Measurements from ENCODE around the gene DHH. TPM values are rescaled to one million over a fixed set of nuclear protein-coding genes. Genes with fewer than 3 reads are reported as not detected.
A peak's percentile ranks its signal among the peaks of the same experiment; 100 is the strongest.

Gene DHH
- total and polyA plus RNA-seq, 9 of the 15 experiments (the other 6 are each of a cell fraction or from before 2014, with no cell fraction given): 0.07 to 2.6 (median 0.54) TPM

GRCh38 chr12:49088150-49088931 is 6.3 kb downstream of the DHH start (continued):
- TF ChIP-seq ZNF407 (IDR thresholded peaks at IDR 0.05; ENCODE audit: low read depth) (no peak), HINFP (tag; conservative IDR thresholded peaks at IDR 0.05; ENCODE audit: low read depth) (no peak), FOXK2 (conservative IDR thresholded peaks at IDR 0.05 in 1 of 2, IDR thresholded peaks at IDR 0.05 in 1 of 2; ENCODE audit: low read depth in 2 of 2) (peak in 1 of 2 experiments; percentile 9; a peak in 1 of 4 replicates), BACH1 (tag; IDR thresholded peaks at IDR 0.05) (no peak), GABPA (tag; conservative IDR thresholded peaks at IDR 0.05; ENCODE audit: low read depth) (0 out of 2 replicates have a peak, but pooled peaks have one; percentile 21), SREBF2 (CRISPR knock-in tag; IDR thresholded peaks at IDR 0.05) (no peak), EZH2 (IDR thresholded peaks at IDR 0.05; ENCODE audit: borderline replicate concordance, low read depth, low read length) (no peak), MEF2D (tag; conservative IDR thresholded peaks at IDR 0.05; ENCODE audit: low read depth) (no peak), MXI1 (IDR thresholded peaks at IDR 0.05; ENCODE audit: low read depth, low read length) (no peak), CBFA2T2 (conservative IDR thresholded peaks at IDR 0.05) (no peak), E2F8 (IDR thresholded peaks at IDR 0.05; ENCODE audit: low read depth, partially characterized antibody) (no peak), GATAD2B (IDR thresholded peaks at IDR 0.05; ENCODE audit: borderline replicate concordance) (peak; percentile 45; the same call in 1 of the 2 replicates), POU5F1 (IDR thresholded peaks at IDR 0.05; ENCODE audit: borderline replicate concordance, low read depth, low read length, partially characterized antibody) (no peak), SP2 (IDR thresholded peaks at IDR 0.05; ENCODE audit: extremely low read depth, low read depth, low read length, poor library complexity, severe bottlenecking) (no peak)
